K562 (cell line): ENCODE data around the gene ZNF625.

Experiments used
- DPF2 ChIP-seq: fragments of 450-650 bp; IDR thresholded peaks from 2 replicates; pipeline ENCODE4 v1.6.1; 2016
- FOXO4 ChIP-seq: fragments of 450-650 bp; formaldehyde crosslinking; IDR thresholded peaks from 2 replicates; pipeline ENCODE4 v1.4.0; 2020; ENCODE audit warnings: mild to moderate bottlenecking, moderate library complexity
- MEF2A ChIP-seq: IDR thresholded peaks from 2 replicates; pipeline ENCODE4 v1.6.1; 2011; ENCODE audit warnings: low read depth, mild to moderate bottlenecking, low read length, moderate library complexity; ENCODE audit not compliant: control insufficient read depth
- POLR2A ChIP-seq: fragments of 450-650 bp; conservative IDR thresholded peaks from 2 replicates; pipeline ENCODE4 v1.6.1; 2016
- SREBF2 ChIP-seq: sonication (generic); formaldehyde crosslinking; IDR thresholded peaks from 2 replicates; pipeline ENCODE4 v1.4.0; 2020; ENCODE audit warnings: mild to moderate bottlenecking, missing genetic modification reagents
- TFAM ChIP-seq: fragments of 250-450 bp; sonication (Bioruptor Pico); conservative IDR thresholded peaks from 2 replicates; pipeline ENCODE4 v1.5.0; 2021; ENCODE audit warnings: mild to moderate bottlenecking, moderate library complexity
- ZBTB49 ChIP-seq: sonication (generic); formaldehyde crosslinking; IDR thresholded peaks from 2 replicates; pipeline ENCODE4 v1.8.0; 2022; ENCODE audit warnings: missing genetic modification reagents, mild to moderate bottlenecking, borderline replicate concordance
- ZHX1 ChIP-seq: fragments of 150-350 bp; conservative IDR thresholded peaks from 2 replicates; pipeline ENCODE4 v1.6.1; 2014; ENCODE audit warnings: low read length
- ZNF407 ChIP-seq: fragments of 450-650 bp; IDR thresholded peaks from 2 replicates; pipeline ENCODE4 v1.6.1; 2016; ENCODE audit warnings: low read depth
- ZNF584 ChIP-seq: fragments of 200-800 bp; sonication (Bioruptor generic); IDR thresholded peaks from 2 replicates; pipeline ENCODE4 v1.6.1; 2016; ENCODE audit warnings: low read depth, mild to moderate bottlenecking, missing genetic modification characterization, missing compliant biosample characterization

- TF ChIP-seq POLR2A = no peak
- TF ChIP-seq FOXO4 (CRISPR knock-in tag) = no peak
- no peak for TF ChIP-seq MEF2A
- no peak for TF ChIP-seq TFAM (CRISPR knock-in tag)
- no peak for TF ChIP-seq ZBTB49 (CRISPR knock-in tag)
- TF ChIP-seq ZHX1 = no peak
- TF ChIP-seq DPF2 = no peak
- no peak for TF ChIP-seq ZNF584 (CRISPR knock-in tag)
- TF ChIP-seq ZNF407 = no peak
- no peak for TF ChIP-seq SREBF2 (CRISPR knock-in tag)
Measured at GRCh38 chr19:12199757-12200419, 43.4 kb upstream of the ZNF625 start.
